Stimulated activated CD8-positive, alpha-beta memory T cell treated with anti-CD3 and anti-CD28 coated beads, Interleukin-15, amount 100 ng/mL, for 48 hours (primary cell): ENCODE measurements around the gene PTGER4.
A peak's percentile ranks its signal among the peaks of the same experiment; 100 is the strongest.

ENCODE experiments used
- DNase-seq, 2 donors: peaks; one replicate each; pipeline ENCODE4 v3.0.0-alpha.2; 2020; ENCODE audit warnings: low read depth in 2 of 2

PTGER4 gene

GRCh38 chr5:40669606-40670390, 9.9 kb upstream of the PTGER4 start:
- DNase-seq, result no peak

DNA sequence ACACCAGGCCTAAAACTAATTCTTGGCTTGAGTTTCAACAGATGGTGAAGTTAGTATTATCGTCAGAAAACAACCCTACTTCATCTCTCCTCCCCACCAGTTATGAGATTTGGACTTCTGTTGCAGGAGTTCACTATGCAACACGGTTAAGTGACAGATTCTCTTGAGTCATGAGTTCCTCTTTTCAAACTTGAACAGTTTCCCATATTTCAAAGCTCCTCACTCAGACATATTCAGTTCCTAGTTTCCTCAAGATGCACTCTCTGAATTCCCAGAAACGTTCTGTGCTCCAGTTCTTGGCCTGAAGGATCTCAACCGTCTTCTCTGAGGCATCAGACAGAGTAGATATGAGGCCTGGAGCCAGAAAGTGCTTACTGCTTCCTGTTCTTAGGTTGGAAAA, 7.3 kb upstream of the PTGER4 start:
- DNase-seq, result no peak

DNA sequence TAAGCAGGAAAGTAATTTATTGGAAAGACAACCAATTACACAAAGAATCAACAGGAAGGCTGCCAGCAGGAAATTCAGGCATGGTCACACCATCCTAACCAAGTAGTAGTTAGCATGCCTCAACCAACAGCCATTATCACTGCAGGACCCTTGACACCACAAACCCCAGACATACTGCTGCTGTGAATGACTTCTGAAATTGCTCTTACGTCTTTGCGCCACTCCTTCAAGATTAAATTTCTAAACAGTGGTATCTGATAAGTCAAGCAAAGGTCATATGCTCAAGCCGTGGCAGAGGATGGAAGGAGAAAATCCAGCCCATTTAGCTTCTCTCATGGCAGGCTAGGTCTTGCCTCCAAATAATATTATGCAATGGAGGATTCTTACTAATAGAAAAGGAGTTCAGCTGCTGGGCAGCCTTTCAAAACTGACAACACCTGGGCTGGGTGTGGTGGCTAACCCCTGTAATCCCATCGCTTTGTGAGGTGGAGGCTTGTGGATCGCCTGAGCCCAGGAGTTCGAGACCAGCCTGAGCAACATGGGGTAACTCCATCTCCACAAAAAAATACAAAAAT, 5.0 kb upstream of the PTGER4 start:
- DNase-seq, result no peak

GRCh38 chr5:40675396-40676133, 4.2 kb upstream of the PTGER4 start:
- DNase-seq, result no peak

DNA sequence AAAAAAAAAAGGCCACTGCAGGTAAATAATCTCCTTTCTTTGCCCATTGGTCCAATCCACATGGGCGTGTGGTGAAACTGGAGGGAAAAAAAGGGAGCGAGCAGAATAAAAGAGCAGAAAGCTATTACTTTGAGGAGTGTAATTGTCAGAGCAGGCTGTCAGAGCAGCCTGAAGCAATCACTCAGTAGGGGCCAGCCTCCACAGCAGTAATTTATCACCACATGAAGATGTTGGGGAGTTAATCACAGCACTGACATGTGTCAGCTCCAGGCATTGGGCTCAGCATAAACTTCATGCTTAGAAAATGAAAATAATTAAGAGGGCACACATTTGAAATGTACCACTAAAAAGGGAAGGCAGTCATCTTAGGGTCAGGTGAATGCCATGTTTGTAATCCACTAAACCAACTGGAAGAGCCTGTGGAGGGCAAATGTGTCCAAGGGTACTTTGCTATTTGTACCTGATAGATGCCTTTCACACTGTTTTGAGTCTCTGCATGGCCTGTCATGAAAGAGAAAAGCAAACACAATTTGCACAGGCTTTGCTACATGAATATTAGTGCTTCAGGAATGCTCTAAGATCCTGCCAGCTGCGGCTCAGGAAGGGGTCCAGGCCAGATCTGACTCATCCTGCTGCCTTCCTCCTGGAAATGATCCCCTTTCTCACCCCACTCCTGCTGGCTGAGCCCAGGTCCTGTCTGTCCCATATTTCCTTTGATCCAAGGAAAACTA, 2.9 kb upstream of the PTGER4 start:
- DNase-seq, result no peak

- no peak for DNase-seq
These were observed 2.3 kb upstream of the PTGER4 start for GRCh38 chr5:40677456-40677855.

DNA sequence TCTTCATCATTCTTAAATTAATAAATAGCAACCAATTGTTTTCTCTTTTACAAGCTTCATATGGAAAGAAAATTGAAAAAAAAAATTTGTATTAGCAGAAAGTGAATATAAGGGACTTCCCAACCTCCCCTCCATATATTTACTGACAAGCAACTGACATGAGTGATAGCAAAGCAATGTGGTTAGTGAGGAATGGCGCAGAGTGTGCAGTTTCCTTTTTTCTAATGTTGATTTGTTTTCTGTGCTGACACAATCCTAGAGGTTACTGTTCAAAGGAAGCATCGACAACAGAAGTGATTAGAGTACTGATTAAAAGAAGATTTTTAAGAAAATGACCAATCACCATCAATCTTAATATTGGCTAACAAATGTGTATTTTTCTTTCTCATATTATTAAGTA, 1.7 kb upstream of the PTGER4 start:
- DNase-seq, result no peak

DNA sequence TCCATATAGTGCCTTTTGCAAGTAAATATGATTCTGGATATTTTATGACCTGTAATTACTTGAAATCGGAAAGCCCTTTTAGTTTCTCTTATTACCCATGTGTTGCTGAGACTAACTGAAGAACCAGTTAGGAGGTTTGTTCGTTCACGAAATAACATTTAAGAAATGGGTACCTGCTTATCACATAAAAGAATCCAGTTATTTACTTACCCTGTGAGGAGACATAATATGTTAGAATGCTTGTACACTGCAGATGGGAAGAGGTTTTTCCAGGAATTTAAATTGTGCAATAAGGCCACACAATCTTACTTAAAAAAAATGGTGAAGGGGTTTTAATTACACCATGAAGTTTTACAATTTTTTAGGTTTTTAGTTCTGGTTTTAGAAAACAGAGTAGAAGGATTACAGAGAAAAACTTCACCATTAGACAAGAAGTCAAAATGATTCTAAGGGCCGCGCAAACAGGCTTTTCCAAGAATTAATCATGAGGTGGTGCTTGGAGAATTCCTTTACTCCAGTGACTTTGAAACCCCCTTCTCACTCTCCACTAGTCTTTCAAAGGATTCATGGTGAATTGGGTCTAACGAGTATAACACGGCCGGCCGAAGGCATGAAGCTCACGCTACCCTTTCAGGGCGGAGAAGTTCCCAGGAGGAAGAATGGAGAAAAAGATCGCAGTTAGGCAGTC, 1.1 kb upstream of the PTGER4 start:
- DNase-seq, result no peak

DNA sequence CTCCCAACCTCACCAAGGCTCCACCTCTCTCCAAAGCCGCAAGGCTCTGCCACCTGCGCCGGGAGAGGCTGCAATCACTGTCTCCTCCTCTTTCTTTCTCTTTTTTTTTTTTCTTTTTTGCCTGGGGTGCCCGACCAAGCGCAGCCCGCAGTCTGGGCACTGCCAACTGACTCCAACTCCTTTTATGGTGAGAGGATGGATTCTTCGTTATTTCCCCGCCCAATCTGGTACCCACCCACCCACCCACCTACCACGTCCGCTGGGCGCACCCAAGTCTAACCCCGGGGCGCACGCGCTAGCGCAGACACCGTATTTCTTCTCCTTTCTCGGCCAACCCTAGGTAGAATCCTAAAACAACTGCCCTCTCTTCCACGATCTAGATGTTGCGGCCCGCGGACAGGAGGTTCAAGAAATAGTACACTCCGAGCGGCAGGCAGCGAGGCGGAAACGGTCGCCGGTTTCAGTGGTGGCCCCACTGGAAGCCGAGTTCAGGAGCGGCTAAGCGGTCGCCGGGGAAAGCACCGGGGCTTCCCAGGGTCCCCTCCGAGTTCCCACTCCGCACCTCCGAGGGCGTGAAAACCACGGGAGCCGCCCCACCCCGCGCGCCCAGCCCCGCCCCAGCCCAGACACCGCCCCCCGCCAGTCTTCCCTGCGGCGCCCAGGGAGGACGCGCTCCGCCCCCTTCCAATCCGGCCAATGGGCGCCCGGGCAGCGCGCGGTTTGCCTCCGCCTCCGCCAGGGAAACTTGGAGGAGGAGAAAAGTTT, 385 bp upstream of the PTGER4 start:
- peak; percentile 88 to 92 for DNase-seq

DNA sequence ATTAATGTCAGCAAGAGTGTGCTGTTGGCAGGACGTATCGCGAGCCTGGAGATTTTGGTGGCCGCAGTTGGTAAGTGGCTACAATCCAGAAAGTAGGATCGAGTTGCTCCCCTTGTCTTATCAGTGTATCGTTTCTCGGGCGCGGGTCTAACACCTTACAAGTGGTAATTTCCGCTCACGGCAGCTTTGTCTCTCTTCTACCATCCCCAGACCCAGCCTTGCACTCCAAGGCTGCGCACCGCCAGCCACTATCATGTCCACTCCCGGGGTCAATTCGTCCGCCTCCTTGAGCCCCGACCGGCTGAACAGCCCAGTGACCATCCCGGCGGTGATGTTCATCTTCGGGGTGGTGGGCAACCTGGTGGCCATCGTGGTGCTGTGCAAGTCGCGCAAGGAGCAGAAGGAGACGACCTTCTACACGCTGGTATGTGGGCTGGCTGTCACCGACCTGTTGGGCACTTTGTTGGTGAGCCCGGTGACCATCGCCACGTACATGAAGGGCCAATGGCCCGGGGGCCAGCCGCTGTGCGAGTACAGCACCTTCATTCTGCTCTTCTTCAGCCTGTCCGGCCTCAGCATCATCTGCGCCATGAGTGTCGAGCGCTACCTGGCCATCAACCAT, 1.1 kb downstream of the PTGER4 start:
- DNase-seq, result no peak

DNA sequence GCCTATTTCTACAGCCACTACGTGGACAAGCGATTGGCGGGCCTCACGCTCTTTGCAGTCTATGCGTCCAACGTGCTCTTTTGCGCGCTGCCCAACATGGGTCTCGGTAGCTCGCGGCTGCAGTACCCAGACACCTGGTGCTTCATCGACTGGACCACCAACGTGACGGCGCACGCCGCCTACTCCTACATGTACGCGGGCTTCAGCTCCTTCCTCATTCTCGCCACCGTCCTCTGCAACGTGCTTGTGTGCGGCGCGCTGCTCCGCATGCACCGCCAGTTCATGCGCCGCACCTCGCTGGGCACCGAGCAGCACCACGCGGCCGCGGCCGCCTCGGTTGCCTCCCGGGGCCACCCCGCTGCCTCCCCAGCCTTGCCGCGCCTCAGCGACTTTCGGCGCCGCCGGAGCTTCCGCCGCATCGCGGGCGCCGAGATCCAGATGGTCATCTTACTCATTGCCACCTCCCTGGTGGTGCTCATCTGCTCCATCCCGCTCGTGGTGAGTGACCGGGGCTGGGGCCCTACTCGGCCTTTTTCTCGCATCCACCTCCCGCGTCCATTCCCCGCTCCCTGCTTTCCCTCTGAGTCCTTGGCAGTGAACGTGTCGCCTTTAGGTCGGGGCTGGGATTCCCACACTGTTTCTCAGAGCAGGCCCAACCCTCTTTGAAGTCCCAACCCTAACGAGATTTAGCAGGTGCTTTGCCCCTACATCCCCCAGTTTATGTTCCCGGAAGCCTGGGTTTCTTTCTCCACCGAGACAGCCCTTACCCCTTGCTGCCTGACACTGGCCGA, 1.8 kb downstream of the PTGER4 start:
- peak in 1 of 2 donors; percentile 43 for DNase-seq

DNA sequence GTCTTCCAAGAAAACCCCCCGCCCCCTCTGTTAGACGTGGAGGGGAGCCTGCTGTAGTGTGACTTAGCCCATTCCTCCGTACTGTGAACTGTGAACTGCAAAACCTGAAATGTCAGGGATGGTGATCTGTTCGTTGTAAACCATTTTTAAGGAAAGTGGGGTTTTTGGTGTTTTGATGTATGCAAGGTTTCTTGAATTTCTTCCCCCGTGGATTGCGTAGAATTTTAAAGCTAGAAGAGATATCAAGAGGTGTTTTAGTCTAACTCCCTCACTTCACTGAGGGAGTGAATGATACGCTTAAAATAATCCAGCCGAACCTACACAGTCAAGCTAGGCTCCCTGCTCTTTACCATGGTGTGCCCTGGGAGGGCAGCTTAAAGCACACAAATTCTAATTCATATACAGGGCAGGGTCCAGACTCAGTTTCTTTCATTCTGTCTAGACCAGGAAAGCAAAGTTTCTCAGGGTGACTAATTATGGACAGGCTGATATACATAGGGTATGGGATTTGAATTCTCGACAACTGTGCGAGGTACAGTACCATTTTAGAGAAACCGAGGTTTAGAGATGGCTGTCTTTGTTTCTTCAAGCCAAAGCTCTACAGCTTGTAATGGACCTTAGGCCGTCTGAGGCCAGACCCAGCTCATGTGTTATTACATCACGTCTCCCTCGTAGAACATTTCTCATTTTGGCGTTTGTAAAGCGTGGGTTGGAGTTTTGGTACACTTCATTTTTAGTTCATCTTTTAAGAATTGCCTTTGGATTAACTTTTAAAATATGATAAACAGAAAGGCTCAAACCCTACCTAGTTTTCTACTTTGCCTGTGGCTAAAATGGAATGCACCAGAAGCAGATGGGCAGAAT, 2.7 kb downstream of the PTGER4 start:
- no peak for DNase-seq

DNA sequence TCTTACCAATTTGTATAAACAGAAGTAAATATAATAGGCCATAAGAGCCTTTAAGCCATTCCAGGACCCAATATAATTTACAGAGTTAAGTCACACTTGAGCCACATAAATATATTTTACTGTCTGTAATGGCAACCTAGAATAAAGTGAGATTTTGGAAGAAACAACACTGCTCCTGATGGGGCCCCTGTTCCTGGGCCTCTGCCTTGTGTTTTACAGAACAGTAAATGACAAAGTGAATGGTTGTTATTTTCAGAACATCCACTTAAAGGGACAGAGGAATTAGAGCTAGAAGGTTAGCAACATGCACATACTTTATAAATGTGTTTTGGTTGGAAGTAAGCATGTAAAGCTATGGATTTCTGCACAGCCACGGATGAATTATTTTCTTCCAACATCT, 3.6 kb downstream of the PTGER4 start:
- DNase-seq, result no peak

DNA sequence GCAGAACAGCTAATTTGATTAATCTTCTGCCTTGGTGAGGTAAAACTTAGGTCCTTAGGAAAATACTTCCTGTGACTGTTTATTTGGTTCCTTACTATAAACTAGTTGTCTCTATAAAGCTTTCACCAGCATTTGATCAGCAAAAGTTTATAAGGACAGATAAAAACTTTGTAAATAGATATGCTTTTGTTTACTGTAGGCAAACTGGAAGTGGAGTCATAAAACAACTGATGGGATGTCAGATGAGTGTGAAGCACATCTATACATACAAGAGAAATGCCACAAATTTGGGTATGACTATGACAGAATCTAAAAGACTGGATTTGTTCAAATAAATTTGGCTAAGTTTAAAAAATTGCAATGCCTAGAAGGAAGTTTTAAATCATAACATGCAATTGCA, 5.5 kb downstream of the PTGER4 start:
- DNase-seq, result no peak

DNA sequence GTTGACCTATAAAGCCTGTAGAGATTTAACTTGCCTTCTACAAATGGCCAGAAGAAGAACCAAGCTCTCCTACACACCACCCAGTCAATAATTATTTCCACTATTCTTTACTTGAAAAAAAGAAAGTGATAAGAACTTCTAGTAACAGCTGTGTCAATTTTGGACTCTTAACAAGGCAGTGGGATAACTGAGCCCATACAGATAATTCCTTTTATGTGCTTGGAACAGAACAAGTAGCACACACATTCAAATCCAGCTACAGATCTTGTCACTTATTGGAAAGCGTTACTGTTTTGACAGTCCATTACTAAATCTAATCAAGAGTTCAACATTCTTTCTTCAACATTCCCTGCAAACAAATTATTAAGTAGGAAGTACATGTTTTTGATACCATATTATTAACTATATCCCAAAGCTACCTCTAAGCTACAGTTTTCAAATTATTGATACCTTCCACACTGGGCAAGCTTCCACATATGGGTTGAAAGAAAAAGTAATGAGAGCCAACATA, 6.3 kb downstream of the PTGER4 start:
- DNase-seq, result no peak

DNA sequence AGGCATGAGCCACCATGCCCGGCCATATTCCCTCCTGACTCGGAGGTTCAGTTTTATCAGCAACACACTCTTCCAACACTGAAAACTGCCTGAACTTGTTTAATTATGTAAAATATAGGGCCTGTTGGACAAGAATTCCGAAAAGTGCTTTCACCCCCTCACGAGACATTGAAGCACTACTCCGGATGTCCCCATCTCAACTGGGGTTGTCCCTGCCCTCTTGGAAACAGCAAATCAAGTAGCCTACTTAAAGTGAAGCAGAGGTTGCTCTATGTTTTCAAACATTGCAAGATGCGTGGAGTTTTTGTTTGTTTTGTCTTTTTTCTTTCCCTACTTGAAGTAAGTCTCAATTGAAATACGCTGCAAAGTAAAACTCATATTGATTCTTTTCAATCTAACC, 7.6 kb downstream of the PTGER4 start:
- DNase-seq, result no peak

GRCh38 chr5:40688127-40688761, 8.5 kb downstream of the PTGER4 start:
- peak; percentile 66 to 73 for DNase-seq

- DNase-seq, result no peak
These were observed 9.3 kb downstream of the PTGER4 start for GRCh38 chr5:40688996-40689395.
